Testis (tissue), 2 donors: ENCODE results near the gene KLHL3.

Source experiments
- POLR2A ChIP-seq: fragments of 450-650 bp; IDR thresholded peaks from one replicate; pipeline ENCODE4 v1.6.1; 2017; ENCODE audit warnings: antibody characterized with exemption, mild to moderate bottlenecking, moderate library complexity
- TF ChIP-seq, protein P1 (sequence below), 3 experiments: fragments of 450-650 bp in 2 of 3; fragments of 200-600 bp in 1 of 3; sonication (generic) in 1 of 3; IDR thresholded peaks; one replicate each; pipeline ENCODE4 v1.5.1; 2016 to 2019; ENCODE audit warnings: antibody characterized with exemption in 3 of 3, mild to moderate bottlenecking in 2 of 3, moderate library complexity in 1 of 3

- TF ChIP-seq, protein P1, sequence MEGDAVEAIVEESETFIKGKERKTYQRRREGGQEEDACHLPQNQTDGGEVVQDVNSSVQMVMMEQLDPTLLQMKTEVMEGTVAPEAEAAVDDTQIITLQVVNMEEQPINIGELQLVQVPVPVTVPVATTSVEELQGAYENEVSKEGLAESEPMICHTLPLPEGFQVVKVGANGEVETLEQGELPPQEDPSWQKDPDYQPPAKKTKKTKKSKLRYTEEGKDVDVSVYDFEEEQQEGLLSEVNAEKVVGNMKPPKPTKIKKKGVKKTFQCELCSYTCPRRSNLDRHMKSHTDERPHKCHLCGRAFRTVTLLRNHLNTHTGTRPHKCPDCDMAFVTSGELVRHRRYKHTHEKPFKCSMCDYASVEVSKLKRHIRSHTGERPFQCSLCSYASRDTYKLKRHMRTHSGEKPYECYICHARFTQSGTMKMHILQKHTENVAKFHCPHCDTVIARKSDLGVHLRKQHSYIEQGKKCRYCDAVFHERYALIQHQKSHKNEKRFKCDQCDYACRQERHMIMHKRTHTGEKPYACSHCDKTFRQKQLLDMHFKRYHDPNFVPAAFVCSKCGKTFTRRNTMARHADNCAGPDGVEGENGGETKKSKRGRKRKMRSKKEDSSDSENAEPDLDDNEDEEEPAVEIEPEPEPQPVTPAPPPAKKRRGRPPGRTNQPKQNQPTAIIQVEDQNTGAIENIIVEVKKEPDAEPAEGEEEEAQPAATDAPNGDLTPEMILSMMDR (IDR thresholded peaks at IDR 0.05), result no peak
- no peak for TF ChIP-seq POLR2A
Measured at GRCh38 chr5:137596941-137597340, 138.9 kb downstream of the KLHL3 start.
